Loucy (cell line): Measurements from ENCODE around the gene TJP3.

Source experiments
- CTCF ChIP-seq: fragments of 200-600 bp; sonication (generic); conservative IDR thresholded peaks from 2 replicates; pipeline ENCODE4 v1.5.1; 2014; ENCODE audit warnings: mild to moderate bottlenecking, antibody characterized with exemption, low read length
- EZH2phosphoT487 ChIP-seq: fragments of 200-600 bp; IDR thresholded peaks from 2 replicates; pipeline ENCODE4 v1.6.1; 2018; ENCODE audit warnings: antibody characterized with exemption, mild to moderate bottlenecking, moderate library complexity, borderline replicate concordance

GRCh38 chr19:3790941-3791340 lies 82.8 kb downstream of the TJP3 start:
- TF ChIP-seq CTCF: no peak
- TF ChIP-seq EZH2phosphoT487: no peak
